ENCODE results near the gene CTNNBIP1.
"Not testable (repeated sequence)": the region's sequence is repeated elsewhere in the genome, so short reads cannot be mapped to it uniquely, and the experiment has no call there.

Gene CTNNBIP1

GRCh38 chr1:9910076-9910422 lies at the start of gene CTNNBIP1:
CTNNBIP1 (minus strand) TSS chr1:9910269; CDS start chr1:9872064, 38,205 bp downstream.
- DNase-seq: no peak

GRCh38 chr1:9957726-9958125 lies 47.7 kb upstream of the CTNNBIP1 start:
- DNase-seq: no peak

DNA sequence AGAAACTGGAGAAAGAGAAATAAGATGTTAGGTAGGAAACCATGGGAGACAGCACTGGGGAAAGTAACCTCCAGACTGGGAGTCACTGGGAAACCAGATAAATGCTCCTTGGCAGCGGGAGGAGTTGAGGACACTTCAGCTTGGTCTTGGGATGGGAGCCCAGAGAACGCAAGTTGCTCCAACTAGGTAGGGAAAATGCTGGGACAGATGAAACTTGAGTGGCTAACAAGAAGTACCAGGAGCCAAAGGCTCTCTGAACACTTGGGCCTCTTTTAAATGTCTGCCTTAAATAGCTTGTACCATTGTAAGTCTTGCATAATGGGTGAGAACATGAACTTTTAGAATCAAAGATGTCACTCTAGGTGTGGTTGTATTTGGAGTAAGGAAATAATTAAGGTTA lies 36.2 kb upstream of the CTNNBIP1 start:
- no peak for DNase-seq

- DNase-seq: peak; percentile 91 to 94
These were observed 33.1 kb upstream of the CTNNBIP1 start, which contains the start of the genes LZIC and NMNAT1 for GRCh38 chr1:9942939-9943788. LZIC (minus strand) TSS chr1:9943391; CDS start chr1:9936619, 6,772 bp downstream. NMNAT1 (plus strand) TSS chr1:9943475; CDS start chr1:9972074, 28,599 bp downstream.

- DNase-seq: peak; percentile 9 to 29
These were observed 32.4 kb upstream of the CTNNBIP1 start for GRCh38 chr1:9942399-9942938.

- DNase-seq: no peak
These were observed 19.6 kb upstream of the CTNNBIP1 start for GRCh38 chr1:9929431-9930385.

DNA sequence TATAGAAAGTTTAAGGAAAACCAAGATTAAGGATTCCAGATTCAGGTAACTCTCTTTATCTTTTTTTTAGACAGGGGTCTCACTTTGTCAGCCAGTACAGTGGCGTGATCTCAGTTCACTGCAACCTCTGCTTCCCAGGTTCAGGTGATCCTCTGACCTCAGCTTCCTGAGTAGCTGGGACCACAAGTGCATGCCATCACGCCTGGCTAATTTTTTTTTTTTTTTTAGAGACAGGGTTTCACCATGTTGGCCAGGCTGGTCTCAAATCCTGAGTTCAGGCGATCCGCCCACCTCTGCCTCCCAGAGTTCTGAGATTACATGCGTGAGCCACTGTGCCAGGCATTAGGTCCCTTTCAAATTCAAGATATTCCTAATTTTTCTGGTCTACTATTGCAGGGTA lies 17.2 kb upstream of the CTNNBIP1 start:
- no peak for DNase-seq

- no peak for DNase-seq
These were observed 12.3 kb upstream of the CTNNBIP1 start for GRCh38 chr1:9922342-9922741.

DNA sequence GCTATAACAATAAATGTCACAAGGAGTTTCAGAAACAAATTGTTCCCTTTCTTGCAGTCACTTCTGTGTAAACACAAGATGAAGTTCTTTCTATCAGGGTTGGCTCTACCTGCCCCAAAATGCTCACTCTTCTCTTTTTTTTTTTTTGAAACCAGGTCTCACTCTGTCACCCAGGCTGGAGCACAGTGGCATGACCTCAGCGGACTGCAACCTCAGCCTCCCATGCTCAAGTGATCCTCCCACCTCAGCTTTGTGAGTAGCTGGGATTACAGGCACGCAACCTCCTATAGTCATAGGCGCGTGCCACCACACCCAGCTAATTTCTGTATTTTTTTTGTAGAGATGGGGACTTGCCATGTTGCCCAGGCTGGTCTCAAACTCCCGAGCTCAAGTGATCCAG lies 10.5 kb upstream of the CTNNBIP1 start:
- no peak for DNase-seq

GRCh38 chr1:9917901-9918300 lies 7.8 kb upstream of the CTNNBIP1 start:
- DNase-seq: no peak

GRCh38 chr1:9917495-9917894 lies 7.4 kb upstream of the CTNNBIP1 start:
- not testable (repeated sequence) for DNase-seq

GRCh38 chr1:9916452-9916851 lies 6.4 kb upstream of the CTNNBIP1 start:
- DNase-seq: no peak

DNA sequence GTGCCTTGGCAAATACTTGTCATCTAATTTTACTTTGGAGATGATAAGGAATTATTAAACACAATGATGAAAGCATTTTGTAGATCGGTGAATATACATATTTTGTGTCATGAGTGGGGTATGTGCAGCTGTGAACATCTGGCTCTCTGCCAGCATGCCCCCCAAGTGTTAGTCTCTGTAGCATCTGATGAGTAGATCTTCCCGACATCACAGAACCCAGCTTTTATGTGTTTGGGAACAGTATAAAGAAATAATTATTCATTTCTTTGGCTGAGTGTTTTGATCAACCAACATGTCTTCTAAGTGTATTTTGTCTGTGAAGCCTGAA lies 4.5 kb upstream of the CTNNBIP1 start:
- DNase-seq: no peak

DNA sequence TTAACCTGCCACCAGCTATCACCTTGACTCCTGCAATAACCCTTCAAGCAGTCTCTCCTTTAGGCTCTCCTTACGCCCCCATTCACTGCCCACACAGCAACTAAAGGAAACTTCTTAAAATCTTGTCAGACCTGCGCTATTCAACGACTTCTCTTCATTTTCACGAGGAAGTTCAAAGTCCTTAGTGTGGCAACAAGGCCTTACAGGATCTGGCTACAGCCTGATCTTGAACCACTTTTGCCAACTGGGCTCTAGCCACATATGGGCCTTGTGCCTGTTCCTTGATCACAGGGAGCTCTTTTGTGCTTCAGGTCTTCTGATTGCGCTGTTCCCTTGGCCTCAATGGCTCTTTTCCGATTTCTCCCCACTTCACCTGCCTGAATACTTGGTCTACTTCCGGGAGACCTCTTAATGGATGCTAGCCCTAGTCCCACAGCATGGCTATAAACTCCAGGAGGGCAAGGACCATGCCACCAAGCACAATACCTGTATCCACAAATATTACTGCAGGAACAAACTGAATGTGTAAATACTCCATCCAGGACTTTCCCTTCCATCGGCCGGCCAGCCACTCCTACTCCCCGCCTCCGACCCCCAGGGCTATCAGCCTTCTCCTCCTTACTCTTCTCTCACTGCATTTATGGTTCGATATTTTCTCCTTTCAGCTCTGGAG lies 2.3 kb upstream of the CTNNBIP1 start:
- DNase-seq: no peak

DNA sequence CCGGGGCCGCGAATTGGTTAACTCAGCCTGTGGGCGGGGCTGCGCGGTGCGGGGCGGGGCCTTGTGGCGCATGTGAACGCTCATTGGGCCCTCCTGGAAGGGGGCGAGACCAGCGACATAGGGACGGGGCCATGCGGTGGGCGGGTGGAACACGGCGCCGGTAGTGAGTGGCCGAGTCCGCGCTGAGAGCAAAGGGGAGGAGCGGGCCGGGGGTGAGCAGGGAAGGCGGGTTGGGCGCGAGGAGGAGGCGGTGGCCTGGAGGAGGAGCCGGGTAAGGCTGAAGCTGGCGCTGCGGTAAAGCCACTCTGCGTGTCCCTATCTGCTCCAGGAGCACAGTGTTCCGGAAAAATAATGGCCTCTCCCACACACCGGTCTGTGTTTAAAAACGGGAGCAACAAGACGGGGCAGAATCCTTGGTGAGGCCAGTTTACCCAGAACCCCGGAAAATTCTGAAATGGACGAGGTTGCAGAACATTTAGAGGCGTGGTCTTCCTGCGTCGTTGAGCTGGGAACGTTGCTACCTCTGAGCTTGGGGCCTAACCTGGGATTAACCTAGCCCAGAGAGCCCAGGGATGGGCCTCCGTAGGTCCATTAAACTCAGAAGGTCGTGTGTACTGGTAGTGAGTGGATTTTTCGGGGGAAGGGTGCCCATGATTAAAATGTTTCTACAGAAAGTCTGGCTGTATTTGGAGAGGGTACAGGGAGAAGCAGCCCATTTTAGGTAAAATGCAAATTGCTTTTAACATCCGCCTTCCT lies 532 bp upstream of the CTNNBIP1 start:
- peak; percentile 100 for DNase-seq

DNA sequence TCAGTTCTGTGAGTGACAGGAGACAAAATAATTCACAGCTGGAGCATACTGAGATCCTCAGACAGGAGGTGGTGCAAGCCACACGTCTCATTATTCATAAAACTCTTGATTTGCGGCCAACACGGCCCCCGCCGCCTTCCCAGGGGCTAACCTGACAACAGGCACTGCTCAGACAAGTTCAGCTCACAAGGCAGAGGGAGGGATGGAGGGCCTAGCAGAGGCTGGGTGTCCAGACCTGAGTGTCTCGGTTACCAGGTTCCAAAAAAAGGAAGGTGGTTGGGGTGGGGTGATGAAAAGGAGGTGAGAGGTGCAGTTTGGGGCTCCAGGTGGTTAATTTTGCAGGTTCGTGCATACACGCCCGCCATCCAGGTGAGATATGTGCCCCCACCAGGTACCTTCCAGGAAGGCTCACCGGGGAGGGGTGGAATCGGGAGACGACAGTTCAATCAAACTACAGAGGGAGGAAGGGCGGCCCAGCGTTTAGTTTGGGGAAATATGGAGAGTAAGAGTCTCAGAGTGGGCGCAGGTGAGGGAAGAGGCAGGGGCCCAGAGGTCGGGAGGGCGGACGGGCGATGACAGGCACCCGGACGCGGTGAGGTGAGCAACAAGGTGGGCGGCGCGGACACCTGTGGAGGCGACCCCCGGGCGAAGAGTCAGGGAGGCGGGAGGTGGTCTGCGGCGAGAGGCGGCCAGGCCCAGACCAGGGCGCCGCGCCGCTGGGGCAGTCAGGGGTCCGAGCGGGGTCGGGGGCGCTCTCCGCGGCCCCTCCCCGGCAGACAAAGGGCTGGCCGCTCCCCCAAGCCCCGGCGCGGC lies 629 bp downstream of the CTNNBIP1 start:
- DNase-seq: peak; percentile 48 to 52

DNA sequence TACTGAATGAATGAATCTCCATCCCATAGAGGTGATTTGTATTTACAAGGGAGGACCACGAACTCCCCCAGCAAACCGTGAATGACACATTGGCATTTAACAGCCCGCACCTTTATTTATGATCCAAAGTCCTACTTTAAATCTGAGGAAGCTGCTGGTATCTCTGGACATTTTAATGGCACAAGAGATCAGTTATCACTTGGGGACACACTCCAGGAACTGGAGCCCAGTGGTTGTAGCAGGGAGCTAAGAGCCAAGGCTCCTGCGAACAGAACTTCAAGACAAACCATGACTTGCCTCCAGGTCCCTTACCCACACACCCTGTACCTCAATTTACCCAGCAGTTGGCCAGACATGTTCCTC lies 1.2 kb downstream of the CTNNBIP1 start:
- no peak for DNase-seq

DNA sequence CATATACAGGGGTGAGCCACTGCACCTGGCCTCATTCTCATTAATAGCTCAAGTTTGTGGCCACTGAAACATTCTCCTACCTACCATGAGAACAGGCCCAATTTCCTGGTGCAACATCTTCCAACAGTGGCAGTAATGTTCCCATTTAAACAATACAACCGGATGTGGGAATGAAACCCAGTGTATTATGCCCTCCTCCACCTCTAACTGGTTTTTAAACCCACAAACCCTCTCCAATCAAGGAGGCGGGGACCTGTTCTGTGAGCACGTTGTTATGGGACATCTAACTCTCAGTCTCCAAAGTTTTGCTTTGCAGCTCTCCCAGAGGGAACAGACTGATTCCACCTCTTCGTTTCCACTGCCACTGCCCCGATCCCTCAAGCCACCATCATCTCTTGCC lies 2.6 kb downstream of the CTNNBIP1 start:
- no peak for DNase-seq

DNA sequence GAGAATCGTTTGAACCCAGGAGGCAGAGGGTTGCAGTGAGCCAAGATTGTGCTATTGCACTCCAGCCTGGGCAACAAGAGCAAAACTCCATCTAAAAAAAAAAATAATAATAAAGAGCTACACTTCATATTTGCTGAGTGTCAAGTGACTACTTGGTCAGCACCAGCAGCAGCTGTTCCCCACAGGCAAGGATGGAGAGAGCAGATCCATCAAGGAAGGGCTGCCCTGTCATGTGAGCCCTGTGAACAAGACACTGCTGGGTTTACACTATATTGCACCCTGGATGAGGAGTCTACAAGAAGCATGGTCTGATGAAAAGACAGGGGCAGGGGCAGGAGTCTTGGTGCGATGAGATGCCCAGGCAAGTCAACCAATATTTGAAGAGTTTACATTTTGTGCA lies 3.6 kb downstream of the CTNNBIP1 start:
- no peak for DNase-seq

DNA sequence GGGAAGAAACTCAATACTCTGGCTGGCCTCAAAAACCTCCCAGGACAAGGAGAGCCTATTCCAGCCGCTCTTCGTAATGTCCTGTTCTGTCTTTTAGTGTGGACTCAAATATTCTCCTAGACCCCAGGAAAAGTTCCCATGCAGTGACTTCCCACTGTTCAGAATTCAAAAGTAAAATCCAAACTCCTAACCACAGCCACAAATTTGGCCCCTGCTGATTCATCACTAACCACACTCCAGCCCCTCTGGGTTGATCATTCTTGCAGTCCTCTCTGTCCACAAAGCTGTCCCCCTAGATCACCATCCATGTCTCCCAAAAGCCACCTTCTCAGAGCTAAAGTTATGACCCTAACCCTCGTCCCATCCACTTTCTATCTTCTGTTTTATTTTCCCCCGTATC lies 5.1 kb downstream of the CTNNBIP1 start:
- DNase-seq: no peak

- no peak for DNase-seq
These were observed 5.5 kb downstream of the CTNNBIP1 start for GRCh38 chr1:9904596-9904995.

Measured in stimulated activated CD4-positive, alpha-beta T cell treated with anti-CD3 and anti-CD28 coated beads, Interleukin-2, amount 100 ng/mL, for 24 hours (primary cell).